Raji (cell line): ENCODE data around the gene TXNRD2.

Experiments
- POLR2A ChIP-seq: IDR thresholded peaks from 2 replicates; pipeline ENCODE4 v1.6.1; 2011; ENCODE audit warnings: low read depth, low read length, control low read depth; ENCODE audit not compliant: insufficient read depth

Gene TXNRD2

GRCh38 chr22:19884161-19884953 is 57.3 kb downstream of the TXNRD2 start:
- TF ChIP-seq POLR2A = no peak

DNA sequence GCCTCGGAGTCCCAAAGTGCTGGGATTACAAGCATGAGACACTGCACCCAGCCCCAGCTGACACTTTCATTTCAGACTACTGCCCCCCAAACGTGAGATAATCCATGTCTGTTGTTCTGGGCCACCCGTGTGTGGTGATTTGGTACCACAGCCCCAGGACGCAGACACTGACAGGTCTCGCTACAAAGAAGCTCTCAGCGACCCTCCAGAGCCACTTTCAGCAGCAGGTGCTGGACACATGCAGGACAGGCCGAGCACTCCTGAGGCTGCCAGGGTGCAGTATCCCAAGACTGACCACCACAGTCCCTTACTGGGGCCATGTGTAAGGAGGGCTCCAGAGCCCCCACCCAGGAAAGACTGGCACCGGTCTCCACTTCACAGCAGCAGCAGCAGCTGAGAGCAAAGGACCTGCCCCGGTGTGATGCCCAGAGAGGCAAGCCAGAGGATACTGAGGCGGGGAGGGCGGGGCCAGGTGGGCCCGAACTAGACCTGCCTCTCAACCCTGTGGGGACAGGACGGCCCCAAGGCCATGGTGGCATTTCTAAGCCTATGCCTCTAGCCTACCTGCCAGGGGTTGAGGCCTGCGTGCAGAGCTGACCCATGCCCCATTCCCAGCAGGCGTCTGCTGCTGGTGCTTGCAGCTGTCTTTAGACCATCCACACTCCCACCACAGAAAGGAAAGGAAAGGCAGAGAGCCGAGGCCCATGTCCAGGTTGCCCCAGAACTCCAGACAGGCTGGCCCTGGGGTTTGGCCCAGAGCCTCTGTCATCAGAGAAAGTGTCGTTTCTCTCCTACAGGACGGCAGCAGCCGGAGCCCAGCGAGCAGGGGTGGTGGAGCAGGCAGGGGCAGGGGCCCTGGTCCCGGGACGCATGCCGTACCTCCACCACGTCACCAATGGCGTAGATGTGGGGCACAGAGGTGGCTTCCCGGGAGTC is 58.9 kb downstream of the TXNRD2 start:
- no peak for TF ChIP-seq POLR2A

GRCh38 chr22:19880786-19881569 is 60.6 kb downstream of the TXNRD2 start:
- no peak for TF ChIP-seq POLR2A

GRCh38 chr22:19879992-19880785 is 61.4 kb downstream of the TXNRD2 start:
- TF ChIP-seq POLR2A = no peak

DNA sequence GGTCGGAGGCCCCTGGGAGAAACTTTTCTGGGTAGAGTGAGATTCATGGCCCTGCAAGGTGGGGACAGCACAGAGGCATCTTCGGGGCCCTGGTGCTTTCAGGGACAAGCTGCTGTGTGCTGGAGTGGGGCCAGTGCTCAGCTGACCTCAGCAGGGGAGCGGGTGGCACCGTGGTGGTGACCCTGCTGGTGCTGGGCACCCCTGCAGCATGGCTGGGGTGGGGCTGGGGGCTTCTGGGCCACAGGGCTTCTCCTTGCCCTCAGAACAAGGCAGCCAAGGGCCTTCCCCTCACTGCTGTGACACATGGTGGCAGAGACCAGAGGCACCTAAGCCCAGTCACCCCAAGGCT is 62.0 kb downstream of the TXNRD2 start:
- TF ChIP-seq POLR2A = no peak

DNA sequence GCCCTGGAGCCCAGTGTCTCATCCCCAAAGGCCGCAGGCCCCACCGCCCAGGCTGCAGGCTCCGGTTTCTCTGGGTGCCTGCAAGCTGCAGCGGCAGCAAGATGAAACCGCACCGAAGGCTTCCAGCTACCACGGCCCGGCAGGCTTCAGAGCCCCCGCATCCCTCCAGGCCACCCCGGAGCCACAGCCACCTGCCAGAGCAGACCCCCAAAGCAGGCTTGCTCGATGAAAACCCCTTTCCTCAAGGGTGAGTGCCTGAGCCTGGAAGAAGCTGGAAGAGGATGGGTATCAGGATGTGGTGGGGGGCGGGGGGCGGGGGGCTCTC is 62.4 kb downstream of the TXNRD2 start:
- no peak for TF ChIP-seq POLR2A

DNA sequence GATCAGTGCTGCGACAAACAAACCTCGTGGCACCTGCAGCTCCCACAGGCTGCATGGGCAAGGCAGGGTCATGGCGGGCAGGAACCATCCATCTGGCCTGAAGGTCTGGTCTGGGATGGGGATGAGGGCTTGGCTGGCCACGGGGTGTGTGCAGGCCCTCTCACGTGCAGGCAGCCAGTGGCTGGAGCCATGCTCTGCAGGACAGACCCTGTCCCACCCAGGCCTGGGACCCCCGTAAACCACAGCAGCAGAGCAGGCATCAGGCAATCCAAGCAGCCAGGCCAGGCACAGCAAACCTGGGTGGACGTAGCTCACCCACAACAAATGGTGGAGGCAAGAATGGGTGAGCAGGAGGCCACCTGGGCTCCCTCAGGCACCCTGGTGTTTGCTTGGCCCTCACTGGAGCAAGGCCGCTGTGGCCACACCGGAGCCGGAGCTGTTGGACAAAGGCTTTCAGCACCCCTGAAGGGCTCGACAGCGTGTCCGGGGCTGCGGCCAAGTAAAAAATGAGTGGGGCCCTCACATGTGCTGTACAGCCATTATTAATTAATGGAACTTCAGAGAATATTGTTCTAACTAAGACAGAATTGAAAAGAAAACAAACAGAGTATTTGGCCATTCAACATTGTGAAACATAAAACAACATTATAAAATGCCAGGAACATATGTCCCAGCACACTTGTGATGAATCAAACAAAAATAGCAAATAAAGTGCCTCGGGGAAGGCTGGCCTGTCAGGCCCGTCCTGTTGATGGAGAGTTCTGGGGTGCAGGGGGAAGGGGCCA is 63.0 kb downstream of the TXNRD2 start:
- TF ChIP-seq POLR2A = no peak

- TF ChIP-seq POLR2A = no peak
Measured at GRCh38 chr22:19877626-19878339, 63.8 kb downstream of the TXNRD2 start.

GRCh38 chr22:19876941-19877625 is 64.5 kb downstream of the TXNRD2 start:
- no peak for TF ChIP-seq POLR2A

GRCh38 chr22:19876314-19876940 is 65.2 kb downstream of the TXNRD2 start:
- TF ChIP-seq POLR2A = no peak

- TF ChIP-seq POLR2A = no peak
Measured at GRCh38 chr22:19875531-19876313, 65.9 kb downstream of the TXNRD2 start.
